ENCODE measurements around the gene CCT5. TPM values are rescaled to one million over a fixed set of nuclear protein-coding genes. Genes with fewer than 3 reads are reported as not detected.
"Not testable (repeated sequence)": the region's sequence is repeated elsewhere in the genome, so short reads cannot be mapped to it uniquely, and the experiment has no call there.

CCT5 gene
- total RNA-seq, 2 donors from 2014 or later: 136 to 150 TPM

- ATAC-seq: peak; percentile 53
- intact Hi-C loops (cut with DNase I, micrococcal nuclease): no loop called here
- DNase-seq: no peak
Observed at GRCh38 chr5:10266839-10267238, 16.8 kb downstream of the CCT5 start.

GRCh38 chr5:10268100-10268499, 18.0 kb downstream of the CCT5 start:
- intact Hi-C loops (cut with DNase I, micrococcal nuclease): no loop called here
- no peak for ATAC-seq
- no peak for DNase-seq

DNA sequence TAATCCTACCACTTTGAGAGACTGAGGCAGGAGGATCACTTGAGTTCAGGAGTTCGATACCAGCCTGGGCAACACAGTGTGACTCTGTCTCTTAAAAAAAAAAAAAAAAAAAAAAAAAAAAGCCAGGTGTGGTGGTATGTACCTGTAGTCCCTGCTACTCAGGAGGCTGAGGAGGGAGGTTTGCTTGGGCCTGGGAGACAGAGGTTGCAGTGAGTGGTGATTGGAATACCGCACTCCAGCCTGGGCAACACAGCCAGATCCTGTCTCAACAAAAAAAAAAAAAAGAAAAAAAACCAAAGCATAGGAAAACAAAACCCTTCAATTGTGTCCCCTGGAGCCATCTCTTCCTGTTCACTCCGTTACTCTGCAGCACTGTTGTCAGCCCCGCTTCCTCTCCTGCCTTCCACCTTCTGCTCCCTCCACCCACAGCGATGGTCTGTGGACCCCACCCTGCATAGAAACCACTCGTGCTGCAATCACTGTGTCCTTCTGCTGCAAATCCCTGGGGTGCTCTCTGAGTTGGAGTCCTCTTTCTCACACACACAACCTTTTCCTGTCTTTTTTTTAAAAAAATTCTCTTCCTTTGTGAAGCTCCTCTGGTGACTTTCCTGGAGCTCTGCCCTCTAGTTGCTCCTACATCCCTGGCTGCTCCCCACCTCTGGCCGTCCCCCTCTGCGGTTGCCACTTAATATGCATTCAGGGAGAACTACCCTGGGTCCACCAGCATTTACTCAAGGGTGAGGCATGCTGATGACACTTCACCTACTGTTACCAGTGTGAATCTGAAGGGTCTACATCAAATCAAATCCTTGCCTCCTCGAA, 22.2 kb downstream of the CCT5 start:
- no peak for DNase-seq
- intact Hi-C loops (cut with DNase I, micrococcal nuclease): no loop called here
- ATAC-seq: peak; percentile 2

- ATAC-seq (peak; percentile 78), DNase-seq (peak; percentile 63 to 69)
- intact Hi-C loops (cut with DNase I, micrococcal nuclease): not testable (repeated sequence)
Observed at GRCh38 chr5:10272875-10273209, 22.8 kb downstream of the CCT5 start.

DNA sequence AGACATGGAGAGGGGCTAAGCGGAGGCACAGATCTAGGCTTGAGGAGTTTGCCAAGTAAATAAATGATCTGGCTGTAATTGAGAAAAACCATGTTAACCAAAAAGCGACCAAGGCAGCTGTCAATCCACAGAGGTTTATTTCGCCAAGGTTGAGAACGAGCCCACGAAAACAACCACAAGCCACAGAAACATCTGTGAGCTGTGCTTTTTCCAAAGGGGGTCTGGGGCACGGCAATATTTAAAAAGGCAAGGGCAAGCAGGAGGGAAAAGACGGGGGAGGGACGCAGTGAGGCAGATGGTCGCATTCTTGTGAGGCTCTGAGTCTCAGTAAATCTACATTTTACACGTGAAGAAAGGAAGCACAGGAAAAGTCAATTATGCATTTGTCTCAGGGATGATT, 25.4 kb downstream of the CCT5 start:
- intact Hi-C loops (cut with DNase I, micrococcal nuclease): no loop called here
- DNase-seq (no peak), ATAC-seq (no peak)

DNA sequence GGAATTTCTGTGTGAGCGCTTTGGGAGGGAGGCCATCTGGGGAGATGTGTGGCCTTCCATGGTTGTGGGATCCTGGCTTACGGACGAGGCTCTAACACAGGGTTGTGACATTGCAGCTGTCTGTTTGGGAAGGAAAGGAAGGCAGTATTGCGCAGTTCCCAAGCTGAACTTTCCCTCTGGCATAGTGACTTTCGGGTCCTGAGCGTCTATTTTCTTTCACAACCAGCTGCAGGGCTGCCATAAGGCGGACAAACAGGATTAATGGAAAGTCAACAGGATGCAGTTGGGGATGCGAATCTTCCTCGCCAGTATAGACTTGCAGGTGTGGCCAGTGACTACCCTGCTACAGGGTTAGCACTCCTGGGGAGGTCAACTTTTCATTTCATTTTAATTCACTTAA, 25.9 kb downstream of the CCT5 start:
- no peak for DNase-seq
- intact Hi-C loops (cut with DNase I, micrococcal nuclease): no loop called here
- ATAC-seq: no peak

DNA sequence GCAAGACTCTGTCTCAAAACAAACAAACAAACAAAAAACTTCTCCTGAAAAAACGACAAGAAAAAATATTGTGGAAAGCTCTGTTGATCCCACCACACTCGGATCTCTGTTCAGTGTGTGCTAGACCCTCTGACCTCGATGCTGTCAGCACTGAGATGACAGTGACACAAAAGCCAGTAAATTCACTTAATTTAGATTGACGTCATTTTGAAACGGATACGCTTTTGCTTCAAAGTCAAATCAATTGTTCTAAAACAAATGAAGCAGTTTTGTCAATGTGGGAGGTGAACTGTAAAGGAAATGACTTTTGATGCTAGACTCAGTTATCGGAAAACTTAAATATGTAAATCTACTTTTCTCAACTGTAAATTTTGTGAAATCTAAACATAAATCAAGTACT, 26.6 kb downstream of the CCT5 start:
- intact Hi-C loops (cut with DNase I, micrococcal nuclease): no loop called here
- DNase-seq: no peak
- no peak for ATAC-seq

GRCh38 chr5:10277773-10278630, 27.9 kb downstream of the CCT5 start:
- ATAC-seq: no peak

DNA sequence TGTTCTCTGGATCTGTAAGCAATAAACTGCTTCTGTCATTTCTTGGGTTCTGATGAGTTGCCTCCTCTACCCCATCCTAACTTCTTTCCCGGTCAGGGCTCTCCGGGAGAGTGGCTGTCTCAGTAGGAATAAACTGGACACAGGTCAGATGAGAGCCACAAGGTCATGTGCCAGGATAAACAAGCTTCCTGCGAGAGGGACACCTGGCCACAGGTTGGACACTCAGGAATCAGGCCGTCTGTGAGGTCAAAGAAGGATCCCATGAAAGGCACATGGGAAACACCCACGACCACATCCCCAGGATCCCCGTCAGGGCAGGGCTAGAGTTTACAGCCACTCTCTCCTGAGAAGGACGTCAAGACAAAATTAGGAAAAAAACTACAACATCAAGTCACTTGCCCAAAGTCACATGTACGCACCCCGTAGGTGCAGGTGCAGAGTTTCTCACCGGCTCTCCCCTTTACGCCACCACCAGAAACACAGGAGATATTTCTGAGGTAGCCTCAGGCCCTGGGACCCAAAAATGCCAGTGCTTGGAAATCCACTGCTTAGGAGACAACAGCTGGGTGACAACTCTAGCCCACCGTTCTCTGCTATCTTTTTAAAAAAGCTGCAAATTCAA, 28.7 kb downstream of the CCT5 start:
- no peak for DNase-seq
- intact Hi-C loops (cut with DNase I, micrococcal nuclease): no loop called here
- no peak for ATAC-seq

More at GRCh38 chr5:10277773-10278630, 27.9 kb downstream of the CCT5 start:
- DNase-seq: no peak
- intact Hi-C loops (cut with DNase I, micrococcal nuclease): no loop called here

DNA sequence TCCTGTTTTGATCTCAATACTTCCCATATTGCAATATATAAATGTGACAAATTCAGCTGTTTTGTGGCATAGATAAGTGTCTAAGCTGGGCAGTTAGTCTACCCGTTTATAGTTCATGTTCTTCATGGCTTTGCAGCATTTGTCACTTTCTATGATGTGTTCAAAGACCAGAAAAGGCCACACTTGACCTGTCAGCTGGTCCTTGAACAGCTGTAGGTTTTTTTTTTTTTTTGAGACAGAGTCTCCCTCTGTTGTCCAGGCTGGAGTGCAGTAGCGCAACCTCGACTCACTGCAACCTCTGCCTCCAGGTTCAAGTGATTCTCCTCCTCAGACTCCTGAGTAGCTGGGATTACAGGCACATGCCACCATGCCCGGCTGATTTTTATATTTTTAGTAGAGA, 29.2 kb downstream of the CCT5 start:
- ATAC-seq: no peak
- intact Hi-C loops (cut with DNase I, micrococcal nuclease): no loop called here

DNA sequence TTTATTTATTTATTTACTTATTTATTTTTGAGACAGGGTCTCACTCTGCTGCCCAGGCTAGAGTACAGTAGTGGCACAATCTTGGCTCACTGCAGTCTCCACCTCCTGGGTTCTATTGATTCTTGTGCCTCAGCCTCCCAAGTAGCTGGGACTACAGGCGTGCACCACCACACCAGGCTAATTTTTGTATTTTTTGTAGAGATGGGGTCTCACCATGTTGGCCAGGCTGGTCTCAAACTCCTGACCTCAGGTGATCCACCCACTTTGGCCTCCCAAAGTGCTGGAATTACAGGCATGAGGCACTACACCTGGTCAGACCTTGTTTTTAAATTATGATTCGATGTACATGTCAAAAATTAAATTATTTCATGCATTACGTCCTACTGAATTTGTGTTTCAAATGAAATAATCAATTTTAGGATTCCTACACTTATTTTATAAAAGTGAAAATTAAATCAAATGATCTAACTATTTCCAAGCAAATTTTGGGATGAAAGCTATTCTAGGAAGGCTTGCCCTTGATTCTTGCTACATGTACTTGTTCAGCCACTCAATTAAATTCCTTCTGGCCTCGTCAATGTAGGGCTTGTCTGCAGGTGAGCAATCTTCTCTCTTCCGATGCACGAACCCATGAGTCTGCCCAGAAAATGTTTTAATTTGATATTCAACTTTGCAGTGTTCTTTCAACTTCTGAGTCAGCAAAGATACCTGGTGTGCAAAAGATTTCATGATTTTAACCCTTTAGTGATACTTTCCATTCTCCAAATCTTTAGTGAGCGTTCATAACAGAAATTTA, 30.0 kb downstream of the CCT5 start:
- ATAC-seq (no peak), DNase-seq (no peak)
- intact Hi-C loops (cut with DNase I, micrococcal nuclease): loop anchor here in 1 of 2 donors (10.0 kb wide), 2 partner anchors 145 to 345 kb away; no protein-coding TSS in a partner anchor

More for the DNA sequence above, 29.2 kb downstream of the CCT5 start:
- DNase-seq: no peak

GRCh38 chr5:10283927-10284635, 34.0 kb downstream of the CCT5 start:
- DNase-seq (peak; percentile 79 to 92), ATAC-seq (peak; percentile 73)
- intact Hi-C loops (cut with DNase I, micrococcal nuclease): loop anchor here in 1 of 2 donors (10.0 kb wide), 2 partner anchors 141 to 341 kb away; no protein-coding TSS in a partner anchor

DNA sequence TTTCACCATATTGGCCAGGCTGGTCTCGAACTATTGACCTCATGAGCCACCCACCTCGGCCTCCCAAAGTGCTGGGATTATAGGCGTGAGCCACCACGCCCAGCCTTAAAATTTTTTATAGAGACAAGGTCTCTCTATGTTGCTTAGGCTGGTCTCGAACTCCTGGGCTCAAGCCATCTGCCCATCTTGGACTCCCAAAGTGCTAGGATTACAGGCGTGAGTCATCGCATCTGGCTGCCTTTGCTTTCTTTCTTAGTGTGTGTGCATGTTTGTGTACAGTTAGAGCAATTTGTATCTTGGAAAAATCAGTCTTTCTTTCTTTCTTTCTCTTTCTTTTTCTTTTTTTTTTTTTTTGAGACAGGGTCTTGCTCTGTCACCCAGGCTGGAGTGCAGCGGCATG, 35.3 kb downstream of the CCT5 start:
- intact Hi-C loops (cut with DNase I, micrococcal nuclease): loop anchor here in 1 of 2 donors (5.0 to 10.0 kb wide), 3 partner anchors 139 to 339 kb away; partner anchors contain the start of gene ROPN1L
- ATAC-seq: not testable (repeated sequence)
- DNase-seq: peak in 1 of 2 donors; percentile 31

DNA sequence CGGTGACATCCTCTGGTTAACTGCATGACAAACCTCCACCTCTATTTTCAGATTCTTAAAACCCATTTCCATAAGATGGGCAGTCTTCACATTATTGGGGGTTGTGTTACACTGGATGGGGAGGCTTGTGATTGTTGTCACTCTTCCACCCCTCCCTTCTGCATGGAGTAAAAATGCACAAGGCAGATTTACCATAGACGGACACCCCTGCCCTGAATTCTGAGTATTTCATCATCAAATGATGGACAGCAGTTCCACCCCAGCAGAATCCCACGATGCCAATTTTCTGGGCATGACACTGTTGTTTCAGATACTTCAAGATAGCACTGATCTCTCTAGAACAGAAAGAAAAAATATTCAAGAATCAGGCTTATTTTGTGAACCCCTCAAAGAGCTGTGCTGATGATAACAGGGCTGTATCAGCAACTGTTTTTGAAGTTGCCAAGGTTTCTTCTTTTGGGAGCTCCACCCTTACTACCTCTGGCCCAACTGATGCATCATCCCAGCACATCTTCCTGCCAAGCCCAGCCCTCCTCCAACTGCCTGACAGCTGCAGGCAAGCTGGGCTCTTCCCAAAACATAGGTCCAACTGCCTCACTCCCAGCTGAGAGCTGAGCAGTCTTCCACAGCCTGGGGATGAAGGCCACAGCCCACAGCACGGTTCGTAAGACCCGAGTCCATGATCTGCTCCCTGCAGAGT, 36.2 kb downstream of the CCT5 start:
- peak in 1 of 2 donors; percentile 21 for DNase-seq
- no peak for ATAC-seq
- intact Hi-C loops (cut with DNase I, micrococcal nuclease): loop anchor here in 1 of 2 donors (5.0 to 10.0 kb wide), 3 partner anchors 138 to 338 kb away; partner anchors contain the start of gene ROPN1L

DNA sequence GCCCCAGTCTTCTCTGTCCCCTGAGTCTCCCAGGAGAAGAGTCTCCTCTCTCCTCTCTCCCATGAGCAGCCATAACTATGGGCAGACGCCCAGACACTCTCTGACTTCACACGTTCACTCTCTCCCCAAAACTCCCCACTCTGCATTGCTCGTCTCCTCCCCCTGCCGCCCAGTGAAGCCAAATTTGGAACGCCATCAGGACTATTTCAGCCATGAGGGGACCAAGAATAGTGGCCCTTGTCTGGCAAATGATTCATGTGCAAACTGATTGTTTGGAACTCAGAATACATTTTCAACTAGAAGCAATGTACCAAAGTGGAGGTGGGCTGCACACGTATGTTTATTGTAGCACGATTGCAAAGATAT, 36.8 kb downstream of the CCT5 start:
- no peak for ATAC-seq
- no peak for DNase-seq
- intact Hi-C loops (cut with DNase I, micrococcal nuclease): loop anchor here in 1 of 2 donors (5.0 to 10.0 kb wide), 3 partner anchors 138 to 338 kb away; partner anchors contain the start of gene ROPN1L

DNA sequence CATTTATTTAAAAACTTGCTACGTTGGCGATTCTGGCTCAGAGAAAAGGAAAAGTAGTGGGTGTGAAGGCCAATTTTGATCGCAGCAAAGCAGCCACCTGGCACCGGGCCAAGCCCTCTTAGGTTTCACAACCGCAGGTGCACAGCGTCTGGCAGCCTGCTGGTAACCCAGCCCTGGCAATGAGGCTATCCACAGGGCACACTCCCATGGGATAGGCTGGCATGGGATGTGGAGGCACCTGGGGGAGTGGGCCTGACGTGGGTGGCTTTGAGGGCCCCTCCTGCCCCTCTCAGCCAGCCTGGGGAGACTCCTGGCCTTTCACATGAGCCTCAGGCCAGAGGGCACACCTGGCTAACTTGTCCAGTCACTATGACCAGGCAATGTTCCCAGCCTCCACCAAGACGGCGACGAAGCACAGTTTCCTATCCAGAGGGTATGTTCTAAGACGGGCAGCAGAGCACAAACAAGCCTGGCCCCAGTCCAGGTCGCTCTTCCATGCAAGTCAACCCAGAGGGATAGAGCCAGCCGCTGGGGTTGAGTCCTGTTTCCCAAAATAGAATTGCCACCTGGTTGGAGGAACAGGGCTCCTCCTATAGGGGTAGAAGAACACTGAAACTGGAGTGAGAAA, 38.6 kb downstream of the CCT5 start:
- intact Hi-C loops (cut with DNase I, micrococcal nuclease): loop anchor here in 1 of 2 donors (5.0 to 10.0 kb wide), 3 partner anchors 136 to 336 kb away; partner anchors contain the start of gene ROPN1L
- DNase-seq: peak; percentile 91 to 97
- peak; percentile 88 for ATAC-seq
